Hematopoietic multipotent progenitor cell treated with erythropoietin and hydrocortisone succinate and interleukin-3 and kit ligand, for 6 days (in vitro differentiated cells): ENCODE data around the gene CALCOCO1.
"Not testable (repeated sequence)": the region's sequence is repeated elsewhere in the genome, so short reads cannot be mapped to it uniquely, and the experiment has no call there.

Experiments
- DNase-seq: peaks from one replicate; pipeline ENCODE4 v3.0.0-alpha.2; 2015

Gene CALCOCO1

DNA sequence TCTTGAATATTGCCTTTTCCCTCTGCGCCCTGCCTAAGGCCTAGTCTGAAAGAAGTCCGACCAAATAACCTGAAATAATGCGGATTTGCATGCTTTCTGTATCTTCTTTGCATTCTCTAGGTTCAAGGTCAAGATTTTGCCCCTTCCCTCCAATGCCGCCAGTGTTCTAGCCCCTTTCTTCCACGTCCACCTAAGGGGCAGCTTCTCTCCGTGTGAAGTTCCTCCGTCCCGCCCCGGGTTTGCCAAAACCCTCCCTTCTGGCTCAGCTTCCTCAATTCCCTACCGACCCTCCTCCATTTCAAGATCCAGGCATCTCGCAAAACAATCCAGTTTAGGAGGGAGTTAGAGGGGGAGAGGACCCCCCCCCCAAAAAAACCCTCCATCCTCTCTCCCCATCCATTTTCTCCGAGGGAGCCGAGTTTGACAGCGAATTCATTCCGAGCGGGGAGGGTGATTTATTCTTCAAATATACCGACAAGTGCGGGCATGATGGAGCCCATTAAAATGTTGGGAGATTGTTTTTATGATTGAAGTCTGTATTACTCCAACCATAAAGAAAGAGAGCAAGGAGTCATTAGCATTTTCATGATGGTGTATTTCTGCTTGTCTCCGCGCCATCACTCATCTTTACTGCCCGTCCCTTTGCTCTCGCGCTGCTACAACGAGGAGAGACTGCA lies 30.5 kb downstream of the CALCOCO1 start:
- no peak for DNase-seq

DNA sequence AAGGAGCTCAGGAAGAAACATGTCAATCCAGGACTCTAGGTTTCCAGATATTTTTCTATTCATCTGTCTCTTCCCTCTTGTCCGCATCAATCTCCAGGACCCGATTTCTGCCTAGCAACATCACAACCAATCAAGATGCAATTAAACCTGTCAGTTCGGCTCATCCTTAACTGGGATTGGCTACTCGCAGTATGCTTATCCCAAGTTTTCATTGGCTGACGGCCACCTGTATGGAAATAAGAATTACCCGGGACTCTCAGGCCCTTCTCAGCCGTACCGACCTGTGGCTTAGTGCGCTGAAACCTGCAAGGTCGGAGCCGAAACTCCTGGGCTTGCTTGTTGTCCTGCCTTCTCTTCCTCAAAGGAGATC lies 31.0 kb downstream of the CALCOCO1 start:
- DNase-seq = peak; percentile 71

DNA sequence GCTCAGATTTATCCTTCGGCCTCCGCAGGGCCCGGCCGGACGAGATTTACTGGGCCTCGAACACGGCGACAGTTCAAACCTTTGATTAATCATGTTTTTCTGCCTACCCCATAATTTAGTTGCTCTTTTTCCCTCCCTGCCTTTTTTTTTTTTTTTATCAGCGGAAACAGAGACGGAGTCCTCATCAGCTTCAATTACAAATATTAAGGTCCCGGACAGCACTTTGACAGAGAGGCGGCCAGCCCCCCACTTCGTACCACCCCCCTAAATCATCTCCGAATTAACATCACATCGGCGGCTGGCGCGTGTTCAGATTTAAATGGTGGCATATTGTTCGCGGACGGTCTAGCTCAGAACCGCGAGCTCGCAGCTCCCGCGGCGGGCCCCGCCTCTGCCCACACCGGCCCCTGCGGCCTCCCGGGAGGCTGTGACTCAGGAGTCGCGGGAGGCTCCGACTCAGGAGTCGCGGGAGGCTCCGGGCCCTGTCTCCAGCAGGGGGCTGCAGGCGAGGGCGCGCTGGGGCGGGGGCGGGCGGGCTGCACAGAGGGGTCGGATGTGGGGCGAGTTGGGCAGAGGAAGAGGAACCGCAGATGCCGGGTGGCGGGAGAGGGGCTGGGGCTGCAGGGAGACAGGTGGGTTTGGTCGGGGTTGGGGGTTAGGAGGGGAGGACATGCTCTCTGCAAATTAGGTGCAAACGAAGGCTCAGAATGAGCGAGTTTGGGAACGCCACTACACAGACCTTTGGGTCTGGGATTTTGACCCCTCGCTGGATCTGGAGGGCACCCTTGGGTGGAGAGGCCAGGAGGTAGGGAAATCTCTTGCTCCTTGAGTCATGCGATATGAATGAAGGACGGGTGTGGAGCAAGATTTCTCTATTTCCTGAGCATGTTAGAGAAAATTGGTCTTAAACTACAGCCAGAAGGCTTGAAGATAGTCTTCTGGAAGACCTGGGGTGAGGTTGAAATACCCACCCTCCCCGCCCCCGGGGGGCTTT lies 31.8 kb downstream of the CALCOCO1 start:
- DNase-seq = peak; percentile 15

DNA sequence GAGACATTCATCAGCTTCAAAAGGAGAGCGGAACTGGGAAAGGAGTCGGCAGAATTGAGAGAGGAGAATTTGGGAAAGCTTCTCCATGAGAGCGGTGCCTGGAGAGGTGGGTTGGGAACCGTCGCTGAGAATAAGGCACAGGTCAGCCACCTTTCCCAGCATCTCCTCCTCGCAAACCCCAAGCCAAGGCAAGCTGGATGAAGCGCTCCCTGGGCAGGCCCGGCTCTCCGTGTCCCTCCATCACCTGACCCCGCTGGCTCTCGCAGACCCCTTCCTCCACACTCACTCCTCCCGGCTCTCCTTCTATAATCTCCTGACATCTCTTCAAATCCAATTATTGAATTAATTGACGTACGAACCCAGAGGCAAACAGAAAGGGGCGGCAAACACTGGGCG lies 32.5 kb downstream of the CALCOCO1 start:
- DNase-seq = no peak

DNA sequence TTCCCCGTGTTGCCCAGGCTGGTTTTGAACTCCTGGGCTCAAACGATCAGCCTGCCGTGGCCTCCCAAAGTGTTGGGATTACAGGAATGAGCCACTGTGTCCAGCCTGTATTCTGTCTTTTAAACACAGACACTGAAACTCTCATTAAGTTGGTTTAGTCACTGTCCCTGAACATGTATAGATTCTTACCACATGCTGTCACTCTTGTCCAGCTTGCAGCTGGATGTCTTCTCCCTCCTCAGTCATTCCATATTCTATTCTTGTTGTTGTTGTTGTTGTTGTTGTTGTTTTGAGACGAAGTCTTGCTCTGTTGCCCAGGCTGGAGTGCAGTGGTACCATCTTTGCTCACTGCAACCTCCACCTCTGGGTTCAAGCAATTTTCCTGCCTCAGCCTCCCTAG lies 39.1 kb downstream of the CALCOCO1 start:
- no peak for DNase-seq

DNA sequence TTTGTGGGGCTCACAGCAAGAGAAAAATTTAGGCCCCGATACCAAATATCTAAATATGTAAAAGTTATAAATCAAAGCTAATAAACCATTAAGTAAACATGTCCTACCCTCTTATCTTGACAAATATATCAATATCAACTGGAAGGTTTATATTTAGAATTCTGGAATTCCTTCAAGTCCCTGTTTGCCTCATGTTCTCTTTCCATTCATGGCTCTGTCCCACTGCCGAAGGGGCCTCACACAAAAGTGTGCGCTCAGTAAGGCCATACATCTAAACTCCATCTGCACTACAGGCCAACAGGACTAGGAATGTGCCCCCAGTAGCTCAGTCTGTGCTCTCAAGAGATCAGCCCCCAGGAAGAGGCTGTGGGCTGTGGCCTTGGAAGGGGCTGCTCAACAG lies 40.8 kb downstream of the CALCOCO1 start:
- no peak for DNase-seq

DNA sequence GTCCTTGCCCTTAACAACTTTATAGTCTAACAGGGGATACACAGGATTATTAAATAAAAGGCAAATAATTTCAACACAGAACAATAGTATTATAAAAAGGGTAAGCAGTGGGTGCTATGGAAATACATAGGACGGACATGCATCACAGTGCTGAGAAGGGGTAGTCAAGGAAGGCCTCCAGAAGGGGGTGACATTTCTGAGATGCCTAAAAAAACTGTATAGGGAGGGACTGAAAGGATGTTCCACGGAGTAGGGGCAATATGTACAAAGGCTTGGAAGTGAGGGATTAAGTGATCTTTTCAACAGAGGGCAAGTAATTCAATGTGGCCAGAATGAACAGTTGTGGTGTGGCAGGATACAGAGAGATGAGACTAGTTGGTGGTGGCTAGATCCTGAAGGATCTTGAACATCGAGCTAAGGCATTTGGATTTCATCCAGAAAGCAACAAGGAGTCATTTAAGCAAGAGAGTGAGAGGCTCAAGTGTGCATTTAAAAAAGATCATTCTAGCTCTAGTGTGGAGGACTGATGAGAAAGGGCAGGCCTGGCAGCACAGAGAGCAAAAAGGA lies 42.5 kb downstream of the CALCOCO1 start:
- DNase-seq = no peak

DNA sequence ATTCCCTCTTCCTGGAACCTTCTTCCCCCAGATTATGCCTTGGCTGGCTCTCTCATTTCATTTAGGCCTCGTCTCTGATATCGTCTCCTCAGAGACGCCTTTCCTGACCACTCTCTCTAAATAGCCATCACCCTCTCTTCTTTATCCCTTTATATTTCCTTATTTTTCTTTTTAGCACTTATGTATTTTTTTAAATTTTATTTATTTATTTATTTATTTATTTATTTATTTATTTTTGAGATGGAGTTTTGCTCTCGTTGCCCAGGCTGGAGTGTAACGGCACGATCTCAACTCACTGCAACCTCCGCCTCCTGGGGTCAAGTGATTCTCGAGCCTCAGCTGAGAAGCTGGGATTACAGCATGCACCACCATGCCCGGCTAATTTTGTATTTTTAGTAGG lies 43.3 kb downstream of the CALCOCO1 start:
- DNase-seq = no peak

DNA sequence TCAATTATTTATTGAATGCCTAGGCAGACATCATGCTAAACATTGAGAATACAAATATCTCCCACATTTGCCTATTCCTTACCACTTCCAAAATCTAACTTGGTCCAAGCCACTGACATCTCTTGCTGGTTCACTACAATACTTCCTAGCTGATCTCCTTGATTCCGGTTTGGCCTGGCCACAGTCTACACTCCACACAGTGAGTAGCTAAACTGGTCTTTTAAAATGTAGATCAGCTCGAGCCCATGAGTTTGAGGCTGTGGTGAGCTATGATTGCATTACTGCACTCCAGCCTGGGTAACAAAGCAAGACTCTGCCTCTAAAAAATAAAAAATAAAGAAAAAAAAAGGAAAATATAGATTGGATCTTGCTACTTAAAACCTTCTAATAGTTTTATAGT lies 43.8 kb downstream of the CALCOCO1 start:
- DNase-seq = no peak

DNA sequence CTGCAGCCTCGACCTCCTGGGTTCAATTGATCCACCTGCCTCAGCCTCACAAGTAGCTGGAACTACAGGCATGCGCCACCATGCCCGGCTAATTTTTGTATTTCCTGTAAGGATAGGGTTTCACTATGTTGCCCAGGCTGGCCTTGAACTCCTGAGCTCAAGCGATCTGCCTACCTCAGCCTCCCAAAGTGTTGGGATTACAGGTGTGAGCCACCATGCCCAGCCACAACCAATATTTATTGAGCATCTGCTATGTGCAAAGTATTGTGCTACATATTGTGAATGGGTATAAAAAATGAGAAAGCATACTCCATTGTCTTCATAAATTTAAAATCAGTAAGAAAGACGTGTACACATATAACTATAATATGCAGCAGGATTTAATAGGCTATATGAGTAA lies 47.2 kb downstream of the CALCOCO1 start:
- not testable (repeated sequence) for DNase-seq

DNA sequence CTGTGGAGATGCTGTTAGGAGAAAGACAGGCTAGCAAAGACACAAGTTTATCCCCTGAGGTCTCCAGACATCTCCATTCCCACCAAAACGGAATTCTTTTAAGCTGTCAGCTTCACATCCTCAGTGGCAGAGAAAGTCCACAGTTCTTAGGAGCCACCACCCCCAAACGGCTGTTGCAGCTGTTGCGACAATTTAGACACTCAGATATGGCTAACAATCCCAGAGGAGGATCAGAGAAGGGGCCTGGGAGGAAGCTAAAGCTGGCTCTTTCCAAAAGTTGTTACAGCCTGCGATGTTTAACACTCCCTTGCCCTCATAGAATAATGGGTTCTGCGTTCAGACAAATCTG lies 49.5 kb downstream of the CALCOCO1 start:
- no peak for DNase-seq

DNA sequence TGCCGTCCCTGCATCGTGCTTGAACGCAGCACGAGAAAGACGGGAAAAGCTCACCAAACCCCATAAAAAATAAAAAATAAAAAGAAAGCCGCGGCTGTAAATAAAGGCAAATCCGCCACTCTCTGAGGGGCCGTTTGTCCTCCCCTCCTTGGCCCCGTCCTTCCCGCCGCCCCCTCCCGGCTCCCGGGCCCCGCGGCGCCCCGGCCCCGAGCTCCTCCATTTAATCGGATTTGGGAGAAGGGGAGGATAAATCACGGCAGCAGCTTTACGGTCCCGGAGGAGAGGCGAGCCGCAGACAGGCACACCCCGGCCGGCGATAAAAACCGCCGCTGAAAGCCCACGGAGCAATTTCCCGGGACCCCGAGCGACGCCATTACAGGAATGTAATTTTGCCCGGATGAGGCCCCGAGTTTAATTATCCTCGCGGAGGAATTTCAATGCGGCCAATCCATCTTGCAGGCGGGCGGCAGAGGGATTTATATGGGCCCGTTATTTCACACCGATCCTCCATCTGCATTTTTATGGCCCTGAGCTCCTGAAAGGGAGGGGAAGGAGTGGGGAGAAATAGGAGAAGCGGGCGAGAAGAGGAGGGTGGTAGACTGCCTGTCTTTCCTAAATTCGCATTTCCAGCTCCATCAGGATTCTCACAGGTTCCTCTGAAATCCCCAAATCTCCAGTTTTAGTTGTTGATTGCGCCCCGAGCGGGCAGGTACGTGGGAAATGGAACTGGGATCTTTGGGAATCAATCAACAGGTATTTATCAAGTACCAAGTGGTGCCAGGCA lies 50.0 kb downstream of the CALCOCO1 start:
- DNase-seq = no peak

DNA sequence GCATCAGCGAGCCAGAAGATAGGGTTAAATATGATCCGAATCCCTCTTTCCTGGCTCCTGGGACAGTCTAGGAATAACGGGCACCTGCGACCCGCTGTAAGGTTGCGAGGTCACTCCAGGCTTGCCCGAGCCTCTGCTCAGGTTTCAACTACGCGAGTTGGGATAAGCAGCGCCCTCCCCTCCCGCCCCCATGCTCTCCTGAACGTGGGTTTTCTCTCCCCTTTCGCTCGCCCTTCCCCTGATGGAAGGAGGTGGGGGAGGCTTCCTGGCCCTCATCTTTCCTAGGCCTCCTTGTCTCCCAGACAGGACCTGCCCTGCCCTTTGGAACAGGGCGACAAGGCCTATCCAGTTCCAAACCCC lies 50.6 kb downstream of the CALCOCO1 start:
- DNase-seq = no peak

DNA sequence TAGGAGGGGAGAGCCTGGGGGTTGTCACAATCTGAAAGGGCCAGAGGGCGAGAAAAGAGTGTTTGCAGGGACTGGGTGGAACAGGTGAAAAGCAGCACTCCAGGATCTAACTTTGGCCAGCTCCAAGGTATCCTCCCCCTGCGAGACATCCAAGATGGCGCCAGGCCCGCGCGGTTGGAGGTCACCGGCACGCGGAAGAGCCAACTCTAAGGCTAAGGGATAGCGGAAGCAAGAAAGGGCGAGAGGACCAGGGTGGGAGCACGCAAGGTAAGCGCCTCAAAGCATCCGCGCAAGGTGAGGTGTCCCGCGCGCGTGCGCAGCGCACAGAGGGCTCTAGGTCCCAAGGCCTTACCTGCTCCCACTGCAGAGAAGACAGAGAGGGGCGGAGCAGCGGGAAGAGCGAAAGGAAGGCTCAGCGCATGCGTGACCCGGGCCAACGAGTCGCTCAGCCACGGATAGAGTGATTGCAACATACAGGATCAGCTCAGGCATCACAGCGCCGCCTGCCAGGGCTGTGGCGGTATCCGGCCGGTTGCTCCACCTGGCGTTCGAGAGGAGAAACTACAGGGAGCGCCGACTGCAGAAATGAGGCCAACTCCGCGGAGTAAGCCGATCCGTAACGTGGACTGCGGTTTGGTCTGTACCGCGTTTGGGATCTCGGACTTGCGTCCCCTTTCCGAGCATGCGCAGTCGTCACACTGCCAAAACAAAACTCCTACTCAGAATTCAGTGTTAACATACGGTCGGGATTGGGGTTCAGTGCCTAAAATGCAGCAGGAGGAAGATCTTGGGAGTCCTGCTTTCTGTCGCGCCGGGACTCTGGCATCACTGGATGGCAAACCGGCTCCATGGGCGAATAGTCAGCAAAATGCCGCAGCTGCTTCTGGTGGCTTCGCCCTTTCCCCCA lies 51.3 kb downstream of the CALCOCO1 start, which contains the start of gene ATP5MC2:
ATP5MC2 (minus strand) TSS at position 383 of the 907 bp plus-strand sequence. CDS start 3,469 bp downstream, outside the sequence.
- DNase-seq = peak; percentile 99

DNA sequence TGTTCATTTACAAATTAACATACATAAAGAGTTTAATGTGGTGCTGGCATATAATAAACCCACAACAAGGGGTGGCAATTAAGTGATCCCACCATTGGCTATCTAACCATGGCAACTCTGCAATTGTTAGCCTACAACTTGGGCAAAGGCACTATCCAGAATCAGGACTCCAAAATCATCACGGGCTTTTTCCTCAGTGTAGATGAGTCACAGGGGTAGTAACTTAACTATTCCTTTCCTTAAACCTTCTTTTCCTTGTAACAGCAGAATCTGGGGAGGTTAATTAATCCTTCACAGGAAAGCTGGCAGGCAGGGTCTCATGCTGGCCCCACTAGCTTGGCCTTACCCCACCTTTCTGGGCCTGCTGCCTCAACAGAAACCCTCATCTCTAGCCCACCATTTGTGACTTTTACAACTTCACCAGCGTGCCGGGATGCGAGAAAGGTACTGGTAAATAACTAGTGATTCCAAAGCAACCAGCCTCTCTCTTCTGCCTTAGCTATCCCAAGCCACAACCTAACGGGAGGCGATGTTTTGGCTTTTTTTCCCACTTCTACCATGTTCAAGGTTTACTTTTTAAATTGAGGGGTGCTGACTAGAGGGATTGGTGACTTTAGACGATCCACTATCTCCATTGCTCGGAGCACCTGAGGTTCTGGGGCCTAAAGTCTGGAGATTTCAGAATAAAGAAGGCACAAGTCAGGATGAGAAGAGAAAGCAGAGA lies 52.1 kb downstream of the CALCOCO1 start:
- DNase-seq = peak; percentile 32

DNA sequence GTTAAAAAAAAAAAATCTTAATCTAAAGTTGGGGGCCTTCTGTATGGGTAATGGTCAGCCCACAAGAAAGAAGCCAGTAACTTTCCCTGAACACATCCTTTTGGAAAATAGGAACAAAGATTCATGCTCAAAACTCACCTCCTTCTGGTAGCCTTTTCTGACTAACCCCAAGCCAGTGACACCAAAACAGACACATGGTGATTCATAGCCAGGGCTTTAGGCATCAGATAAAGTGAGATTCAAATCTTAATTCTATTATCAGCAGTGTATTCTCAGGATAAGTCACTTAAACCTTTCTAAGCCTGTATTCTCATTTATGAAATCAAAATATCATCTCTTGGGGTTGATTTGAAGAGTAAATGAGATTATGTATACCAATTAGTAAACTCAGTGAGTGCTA lies 56.3 kb downstream of the CALCOCO1 start:
- DNase-seq = no peak

DNA sequence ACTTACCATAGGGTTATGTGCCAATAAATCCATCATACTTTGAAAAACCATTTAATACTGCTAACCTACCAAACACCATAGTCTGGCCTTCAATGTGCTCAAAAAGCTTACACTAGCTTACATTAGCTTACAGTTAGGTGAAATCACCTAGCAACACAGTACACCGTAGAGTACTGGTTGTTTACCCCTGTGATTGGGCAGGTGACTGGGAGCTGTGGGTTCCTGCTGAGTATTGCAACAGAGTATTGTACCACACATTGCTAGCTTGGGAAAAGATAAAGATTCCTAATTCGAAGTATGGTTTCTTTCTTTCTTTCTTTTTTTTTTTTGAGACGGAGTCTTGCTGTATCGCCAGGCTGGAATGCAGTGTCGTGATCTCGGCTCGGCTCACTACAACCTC lies 56.9 kb downstream of the CALCOCO1 start:
- no peak for DNase-seq

DNA sequence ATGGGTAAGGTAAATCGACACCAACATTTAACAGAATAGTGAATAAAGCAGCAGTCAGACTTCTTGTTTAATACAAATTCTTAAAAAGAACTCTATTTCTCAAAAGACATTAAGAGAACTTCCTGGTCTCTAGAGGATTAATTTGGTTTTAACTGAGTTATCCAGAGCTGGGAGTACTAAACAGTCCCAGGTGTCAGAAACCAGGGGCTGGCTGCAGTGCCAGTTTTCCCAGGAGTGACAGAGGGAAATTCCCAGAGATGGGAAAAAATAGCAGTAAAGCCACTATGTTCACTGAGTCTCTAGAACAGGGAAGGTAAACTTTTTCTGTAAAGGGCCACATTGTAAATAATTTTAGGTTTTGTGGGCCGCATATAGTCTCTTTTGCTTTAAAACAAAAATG lies 60.2 kb downstream of the CALCOCO1 start:
- no peak for DNase-seq

DNA sequence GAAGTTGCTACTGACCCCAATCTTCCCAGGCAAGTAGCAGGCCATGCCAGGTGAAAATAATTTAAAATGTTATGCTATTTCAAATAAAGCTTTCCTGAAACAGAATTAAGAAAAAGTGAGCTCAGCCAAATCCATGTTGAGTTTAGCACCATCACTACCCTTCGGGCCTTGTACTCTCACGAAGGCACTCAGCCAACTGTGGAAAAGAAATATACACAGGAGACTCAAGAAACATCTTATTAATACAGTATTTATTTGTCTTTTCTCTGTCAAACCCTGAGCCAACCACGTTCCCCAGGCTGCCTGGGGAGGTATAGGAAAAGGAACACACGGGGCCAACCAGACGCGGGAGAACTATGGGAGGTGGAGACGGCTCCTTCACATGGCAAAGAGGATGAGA lies 62.3 kb downstream of the CALCOCO1 start:
- DNase-seq = no peak

DNA sequence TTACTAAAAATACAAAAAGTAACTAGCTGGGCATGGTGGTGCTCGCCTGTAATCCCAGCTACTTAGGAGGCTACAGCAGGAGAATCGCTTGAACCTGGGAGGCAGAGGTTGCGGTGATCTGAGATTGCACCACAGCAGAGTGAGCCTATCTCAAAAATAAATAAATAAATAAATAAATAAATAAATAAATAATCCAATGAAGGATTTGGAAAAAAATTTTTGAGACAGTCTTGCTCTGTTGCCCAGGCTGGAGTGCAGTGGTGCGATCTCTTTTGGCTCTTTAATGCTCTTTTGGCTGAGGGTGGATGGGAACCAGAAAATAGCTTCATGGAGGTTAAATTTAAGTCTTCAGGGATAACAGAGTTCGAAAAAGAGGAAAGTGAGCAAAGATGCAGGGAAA lies 63.1 kb downstream of the CALCOCO1 start:
- no peak for DNase-seq

DNA sequence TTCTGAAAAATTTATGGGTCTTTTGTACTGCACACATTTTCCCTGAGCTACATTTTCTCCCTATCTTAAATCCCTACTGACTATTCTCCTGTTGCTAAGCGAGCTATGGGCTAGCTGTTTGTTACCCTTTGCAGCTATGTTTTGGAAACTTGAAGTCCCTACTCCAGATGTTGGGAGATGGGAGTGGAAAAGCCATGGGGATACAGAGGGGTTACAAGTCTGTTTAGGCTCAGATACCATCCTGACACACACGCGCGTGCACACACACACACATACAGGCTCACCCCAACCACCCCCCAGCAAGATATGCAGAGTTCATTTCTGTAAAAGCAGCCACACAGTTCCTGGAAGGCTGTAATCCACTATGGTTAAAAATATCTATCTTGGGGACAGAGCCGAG lies 67.2 kb downstream of the CALCOCO1 start:
- no peak for DNase-seq
